Stimulated activated CD8-positive, alpha-beta memory T cell treated with anti-CD3 and anti-CD28 coated beads, Interleukin-12 subunit alpha, Interleukin-12 subunit beta, amount 100 ng/mL, for 1 hour (primary cell): ENCODE data around the gene GINS2.

Experiments
- DNase-seq: peaks from one replicate; pipeline ENCODE4 v3.0.0-alpha.2; 2020; ENCODE audit warnings: low read depth

The GINS2 gene

GRCh38 chr16:85653290-85653891, 35.4 kb downstream of the GINS2 start:
- no peak for DNase-seq

GRCh38 chr16:85652431-85653221, 36.1 kb downstream of the GINS2 start:
- DNase-seq, result no peak

DNA sequence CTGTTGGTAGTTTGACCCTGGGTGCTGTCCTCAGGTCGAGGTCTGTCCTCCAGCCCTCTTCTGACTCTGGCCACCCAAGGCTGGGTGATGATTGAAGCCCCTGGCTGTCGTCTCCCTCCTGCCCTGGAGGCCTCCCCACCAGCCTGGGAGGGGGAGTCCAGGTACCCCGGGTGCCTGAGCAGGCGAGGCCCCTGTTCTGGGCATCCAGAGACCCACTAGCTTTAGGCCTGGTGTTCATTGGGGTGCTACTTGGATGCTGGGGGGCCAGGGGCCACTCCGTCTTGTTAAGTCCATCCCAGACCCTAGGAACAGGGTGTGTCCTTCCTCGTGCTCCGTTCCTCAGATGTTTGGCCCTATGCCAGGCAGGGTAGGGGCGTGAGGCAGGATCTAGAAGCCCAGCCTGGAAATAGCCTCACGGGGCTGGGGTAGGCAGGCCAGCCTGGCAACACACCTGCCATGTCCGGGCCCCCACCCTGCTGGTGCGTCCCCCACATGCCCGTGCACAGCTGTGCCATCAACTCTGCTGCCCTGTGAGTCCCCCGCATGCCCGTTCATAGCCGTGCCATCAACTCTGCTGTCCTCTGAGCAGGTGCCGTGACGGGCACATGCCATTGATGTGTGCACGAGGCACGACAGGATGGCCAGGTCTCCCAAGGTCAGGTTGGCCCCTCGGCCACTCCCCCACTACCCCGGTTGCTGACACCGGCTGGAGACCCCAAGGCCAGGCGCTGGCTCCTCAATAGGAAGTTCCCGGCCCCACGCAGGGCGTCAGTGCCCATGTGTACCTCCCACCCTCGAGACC, 36.9 kb downstream of the GINS2 start:
- DNase-seq, result no peak

DNA sequence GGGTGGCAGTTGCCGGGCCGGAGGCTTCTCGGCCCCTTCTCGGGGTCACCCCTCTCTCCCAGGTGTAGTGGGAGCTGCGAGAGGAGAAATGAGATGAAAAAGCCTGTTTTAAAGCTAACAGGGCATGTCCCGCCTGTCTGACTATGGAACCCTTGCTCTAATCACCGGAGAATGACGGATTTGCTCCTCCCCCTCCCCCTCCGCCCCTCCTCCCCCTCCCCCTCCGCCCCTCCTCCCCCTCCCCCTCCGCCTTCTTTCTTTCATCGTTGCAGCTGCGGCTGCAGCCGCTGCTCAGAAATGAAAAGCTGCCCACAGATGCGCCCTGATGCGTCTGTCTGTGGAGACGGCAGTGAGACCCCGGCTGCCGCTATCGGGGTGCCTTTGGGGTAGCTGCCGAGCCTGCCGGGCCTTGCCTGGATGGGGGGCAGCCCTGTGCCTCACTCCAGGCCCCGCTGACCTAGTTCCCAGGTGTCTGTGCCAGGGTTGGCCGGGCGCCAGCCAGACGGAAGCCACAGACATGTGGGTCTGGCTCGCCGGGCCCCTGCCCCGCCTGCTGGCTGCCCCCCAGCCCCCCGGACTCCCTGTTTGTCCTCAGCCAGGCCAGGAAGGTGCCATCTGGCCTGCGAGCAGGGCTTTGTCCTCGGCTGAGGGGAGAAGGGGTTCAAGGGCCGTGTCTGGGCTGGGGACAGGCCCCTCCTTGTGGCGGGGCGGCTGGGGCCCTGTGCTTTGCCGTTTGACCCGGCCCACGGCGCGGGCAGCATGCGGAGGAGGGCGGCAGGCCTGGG, 37.7 kb downstream of the GINS2 start:
- no peak for DNase-seq

DNA sequence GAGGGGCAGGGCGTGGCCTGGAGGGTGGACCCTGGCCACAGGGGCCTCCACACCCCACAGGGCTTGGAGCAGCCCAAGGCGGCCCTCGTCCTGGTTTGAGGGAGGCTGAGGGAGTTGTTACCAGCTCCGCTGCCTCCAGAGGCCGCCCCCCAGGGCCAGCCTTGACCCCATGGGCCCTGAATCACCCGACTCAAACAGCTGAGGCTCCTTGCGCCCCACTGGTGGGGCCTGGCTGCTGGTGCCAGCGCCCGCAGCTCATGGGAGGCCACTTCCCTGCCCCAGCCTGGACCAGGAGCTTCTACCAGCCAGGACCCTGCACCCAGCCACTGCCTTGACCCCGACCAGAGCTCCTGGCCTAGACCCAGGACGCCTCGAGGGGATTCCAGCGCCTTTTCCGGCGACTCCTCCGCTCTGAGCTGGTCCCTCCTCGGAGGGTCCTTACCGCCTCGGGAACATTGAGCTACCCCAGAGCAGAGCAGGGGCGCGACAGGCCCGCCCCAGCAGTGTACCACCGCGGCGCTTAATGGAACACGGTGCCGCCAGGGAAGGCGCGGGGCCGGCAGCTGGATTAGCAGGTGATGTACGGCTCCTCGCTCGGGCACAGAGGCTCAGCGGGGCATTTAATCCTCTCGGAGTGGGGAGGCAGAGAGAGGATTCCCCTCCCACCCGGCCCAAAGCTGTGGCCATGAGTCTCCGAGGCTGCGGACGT, 38.5 kb downstream of the GINS2 start:
- no peak for DNase-seq

- DNase-seq, result no peak
Measured at GRCh38 chr16:85649411-85650134, 39.2 kb downstream of the GINS2 start.

GRCh38 chr16:85648805-85649204, 39.9 kb downstream of the GINS2 start:
- DNase-seq, result no peak

DNA sequence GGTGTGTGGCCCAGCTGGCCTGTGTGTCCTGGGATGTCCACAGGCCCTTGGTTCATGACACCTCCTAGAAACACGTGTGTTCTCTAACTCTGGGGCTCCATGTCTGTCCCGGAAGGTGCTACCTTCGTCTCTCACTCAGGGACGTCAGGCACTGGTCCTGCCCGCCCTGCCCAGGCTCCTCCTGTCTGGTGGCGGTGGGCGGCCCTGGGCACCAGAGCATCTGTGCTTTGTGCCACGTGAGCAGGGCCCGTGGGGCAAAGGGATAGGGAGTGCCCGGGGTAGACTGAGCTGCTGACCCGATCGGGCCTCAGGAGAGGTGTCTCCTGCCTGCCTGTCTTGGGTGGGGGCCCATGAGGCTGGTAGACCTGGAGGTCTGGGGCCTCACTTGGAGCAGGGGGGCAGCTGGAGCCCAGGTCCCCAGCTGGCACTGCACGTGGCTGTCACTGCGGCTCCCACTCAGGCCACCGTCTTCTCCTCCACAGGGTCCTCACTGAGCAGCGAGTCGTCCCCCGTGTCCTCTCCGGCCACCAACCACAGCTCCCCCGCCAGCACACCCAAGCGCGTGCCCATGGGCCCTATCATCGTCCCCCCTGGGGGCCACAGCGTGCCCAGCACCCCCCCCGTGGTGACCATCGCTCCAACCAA, 40.6 kb downstream of the GINS2 start:
- no peak for DNase-seq

DNA sequence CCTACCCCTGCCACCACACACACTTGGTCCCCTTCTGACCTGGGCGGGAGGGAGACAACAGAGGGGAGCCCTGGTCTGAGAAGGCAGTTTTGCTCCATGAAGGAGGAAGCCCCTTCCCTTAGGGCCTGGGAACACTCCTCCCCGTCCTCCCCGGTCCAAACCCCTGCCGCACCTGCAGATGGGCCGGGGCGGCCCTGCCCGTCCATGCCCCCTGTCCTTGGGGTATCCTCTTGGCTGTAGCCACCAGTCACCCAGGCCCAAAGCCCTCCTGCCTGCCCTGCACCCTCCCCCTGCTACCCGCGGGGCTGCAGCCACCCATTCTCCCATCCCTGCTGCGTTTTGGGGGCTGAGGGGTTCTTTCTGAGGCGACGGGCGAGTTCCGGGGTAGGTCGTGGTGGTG, 41.8 kb downstream of the GINS2 start:
- no peak for DNase-seq

DNA sequence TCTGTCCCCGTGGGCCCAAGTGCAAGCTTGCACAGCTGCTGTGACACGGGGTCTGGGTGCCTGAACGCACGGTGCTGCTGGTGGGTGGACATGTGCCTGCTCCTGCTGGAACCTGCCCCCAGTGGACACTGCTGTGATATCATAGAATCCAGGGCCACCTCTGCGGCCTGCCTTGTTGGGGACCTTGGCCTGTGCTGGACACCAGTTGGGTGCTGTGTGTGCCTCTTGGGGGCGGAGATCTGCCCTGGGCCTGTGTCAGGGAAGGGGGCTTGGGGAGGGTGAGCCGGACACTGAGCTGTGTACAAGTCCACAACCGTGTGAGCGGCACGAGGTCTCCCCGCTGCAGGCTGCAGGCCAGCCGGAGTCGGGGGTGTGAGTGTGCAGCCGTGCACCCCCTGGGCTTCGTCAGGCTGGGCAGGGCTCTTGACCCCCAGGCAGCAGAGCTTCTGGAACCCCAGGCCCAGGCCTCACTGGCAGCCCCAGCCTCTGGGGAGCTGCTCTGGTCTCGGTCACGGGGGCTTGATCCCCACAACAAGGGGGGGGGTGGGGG, 42.3 kb downstream of the GINS2 start:
- no peak for DNase-seq

DNA sequence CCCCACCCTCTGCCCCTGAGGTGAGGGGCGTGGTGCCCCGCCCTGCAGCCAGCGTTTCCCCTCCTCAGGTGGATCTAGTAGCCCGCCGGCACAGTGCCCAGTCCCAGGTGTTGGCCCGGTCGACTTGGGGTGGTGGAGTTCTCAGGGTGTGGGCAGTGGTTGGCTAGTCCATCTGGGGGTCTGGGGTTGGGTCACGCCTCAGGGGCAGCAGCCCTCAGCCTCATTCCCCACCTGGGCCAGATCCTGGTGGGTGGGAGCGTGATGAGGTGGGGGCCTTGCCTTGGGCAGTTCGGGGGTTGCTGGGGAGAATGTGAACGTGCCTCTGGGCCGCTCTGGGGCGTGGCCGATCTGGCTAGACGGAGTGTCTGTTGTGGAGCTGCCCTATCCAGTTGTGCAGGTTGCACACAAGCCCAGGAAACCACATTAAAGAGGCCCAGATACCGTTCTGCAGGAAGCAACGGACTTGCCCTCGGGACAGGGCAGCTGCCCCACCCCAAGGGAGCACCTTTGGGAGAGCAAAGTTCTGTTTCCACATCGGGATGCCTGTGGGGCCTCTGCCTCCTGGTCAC, 43.6 kb downstream of the GINS2 start:
- DNase-seq, result no peak

DNA sequence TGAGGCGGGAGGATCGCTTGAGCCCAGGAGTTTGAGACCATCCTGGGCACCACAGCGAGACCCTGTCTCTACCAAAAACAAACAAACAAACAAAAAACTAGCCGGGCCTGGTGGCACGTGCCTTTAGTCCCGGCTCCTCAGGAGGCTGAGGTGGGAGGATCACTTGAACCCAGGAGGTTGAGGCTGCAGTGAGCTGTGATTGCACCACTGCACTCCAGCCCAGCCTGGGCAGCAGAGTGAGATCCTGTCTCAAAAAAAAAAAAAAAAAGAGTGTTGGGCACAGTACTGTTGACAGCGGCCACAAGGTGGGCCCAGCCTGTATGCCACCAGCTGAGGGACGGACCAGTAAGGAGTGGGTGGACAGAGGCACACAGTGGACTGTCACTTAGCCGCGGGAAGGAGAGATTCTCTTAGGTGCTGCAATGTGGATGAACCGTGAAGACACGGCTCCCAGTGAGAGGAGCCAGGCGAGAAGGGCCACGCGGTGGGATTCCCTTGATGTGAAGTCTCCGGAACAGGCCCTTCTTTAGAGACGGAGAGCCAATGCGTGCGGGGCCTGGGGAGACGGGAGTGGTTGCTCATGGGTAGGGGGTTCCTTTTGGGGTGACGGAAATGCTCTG, 44.6 kb downstream of the GINS2 start:
- no peak for DNase-seq

GRCh38 chr16:85643631-85644030, 45.1 kb downstream of the GINS2 start:
- no peak for DNase-seq

DNA sequence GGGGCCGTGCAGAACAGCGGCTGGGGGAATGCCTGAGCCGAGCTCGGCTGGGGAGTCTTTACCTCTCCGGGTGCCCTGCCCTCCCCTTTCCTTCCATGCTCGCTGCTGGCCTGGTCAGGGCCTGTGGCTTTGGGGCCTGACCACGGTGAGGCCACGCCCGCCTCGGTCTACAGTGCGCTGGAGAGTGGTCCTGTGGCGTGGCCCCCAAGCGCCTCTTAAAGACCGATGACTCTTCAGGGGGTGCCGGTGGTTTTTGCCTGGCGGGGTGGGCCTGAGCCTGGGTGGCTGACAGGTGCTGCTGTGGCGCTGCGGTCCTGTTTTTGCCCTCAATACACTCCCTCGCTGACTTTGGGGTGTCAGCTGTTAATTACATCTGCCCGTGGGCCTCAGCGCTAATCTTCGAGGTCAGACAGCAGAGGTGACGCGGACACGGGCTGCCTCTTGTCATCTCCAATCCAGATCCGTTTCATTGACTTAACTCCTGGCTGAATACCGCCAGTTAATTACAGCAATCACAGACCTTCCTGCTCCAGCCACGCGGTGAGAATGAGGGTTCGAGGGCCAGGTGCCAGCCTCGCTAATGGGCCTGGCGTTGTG, 45.9 kb downstream of the GINS2 start:
- no peak for DNase-seq

DNA sequence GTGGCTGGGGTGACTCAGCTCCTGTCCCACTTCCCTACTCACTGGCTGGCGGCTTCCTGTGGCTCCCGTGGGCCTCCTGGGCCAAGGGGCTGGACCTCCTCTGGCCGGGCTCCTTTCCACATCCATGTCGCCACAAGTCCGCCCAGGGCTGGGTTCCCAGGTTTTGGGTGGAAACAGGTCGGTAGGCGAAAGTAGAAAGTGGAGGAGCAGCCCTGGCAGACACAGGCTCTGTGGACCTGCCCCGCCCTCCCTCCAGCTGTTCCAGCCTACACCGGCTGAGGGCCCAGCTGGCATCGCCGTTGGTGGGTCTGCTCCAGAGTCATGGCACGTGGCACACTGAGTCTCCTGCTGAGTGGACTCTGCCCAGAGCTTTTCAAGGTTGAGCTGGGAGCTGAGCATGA, 47.0 kb downstream of the GINS2 start:
- DNase-seq, result no peak

GRCh38 chr16:85641305-85641704, 47.4 kb downstream of the GINS2 start:
- no peak for DNase-seq

DNA sequence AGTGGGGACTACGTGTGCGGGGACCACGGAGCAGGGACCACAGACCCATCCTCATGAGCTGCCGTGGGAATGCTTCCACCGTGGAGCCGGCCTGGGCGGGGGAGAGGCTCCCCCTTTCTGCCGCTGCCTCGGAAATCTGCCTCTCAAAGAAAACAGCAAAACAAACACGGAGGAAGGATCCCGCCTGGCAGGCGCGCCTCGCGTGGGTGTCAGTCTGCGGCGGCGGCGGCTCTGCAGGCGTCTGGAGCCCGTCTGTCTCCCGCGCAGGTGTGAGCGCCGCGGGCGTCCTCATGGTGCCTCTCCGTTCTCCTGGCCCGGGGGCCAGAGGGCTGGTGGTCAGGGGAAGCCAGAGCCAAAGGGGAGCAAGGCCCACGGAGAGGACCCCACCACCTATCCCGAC, 48.2 kb downstream of the GINS2 start:
- DNase-seq, result no peak

- DNase-seq, result no peak
Measured at GRCh38 chr16:85640254-85640558, 48.5 kb downstream of the GINS2 start.
